B cell (primary cell): ENCODE results near the gene RBM39. TPM values are rescaled to one million over a fixed set of nuclear protein-coding genes. Genes with fewer than 3 reads are reported as not detected.

ENCODE experiments used
- ATAC-seq: fragments of 200-7000 bp; cut with Tn5 transposase; one replicate; pipeline ENCODE4 v1.10.0; 2021; ENCODE audit warnings: low read depth, mild to moderate bottlenecking, moderate number of reproducible peaks, moderate library complexity
- CTCF ChIA-PET: fragments of 350-600 bp; sonication (Branson Sonifier 250); formaldehyde crosslinking; loops from one replicate; lab custom pipeline; 2021; ENCODE audit warnings: antibody characterized with exemption, inconsistent platforms; lab: Charles Lee
- POLR2A ChIA-PET: fragments of 350-600 bp; sonication (Branson Sonifier 250); formaldehyde crosslinking; loops from one replicate; lab custom pipeline; 2021; ENCODE audit warnings: antibody characterized with exemption; lab: Charles Lee
- DNase-seq: peaks from one replicate; pipeline ENCODE4 v3.0.0; 2013
- H2AFZ ChIP-seq: 2 replicates; pipeline ENCODE4 v1.6.1; 2012; ENCODE audit warnings: mild to moderate bottlenecking, low read depth, low read length; ENCODE audit not compliant: insufficient read depth, poor library complexity, severe bottlenecking
- H3K27ac ChIP-seq, 2 donors: 1 replicate in 1 of 2; 2 replicates in 1 of 2; pipeline ENCODE4 v1.5.1; 2012 to 2013; ENCODE audit warnings: low read length in 2 of 2, mild to moderate bottlenecking in 2 of 2, moderate library complexity in 1 of 2
- H3K27me3 ChIP-seq, 4 experiments: fragments of 200-600 bp in 1 of 4; sonication (generic) in 1 of 4; replicated peaks in 1 of 4; 1 replicate in 2 of 4; 2 replicates in 2 of 4; pipeline versions ENCODE4 v1.6.1 to v1.7.0; 2013 to 2016; ENCODE audit warnings: low read length in 3 of 4, mild to moderate bottlenecking in 2 of 4, mixed read lengths in 1 of 4, moderate library complexity in 1 of 4; ENCODE audit not compliant: insufficient read depth in 4 of 4, control insufficient read depth in 3 of 4; ENCODE audit errors: control extremely low read depth in 1 of 4
- H3K36me3 ChIP-seq, 2 experiments: replicated peaks in 1 of 2; 1 replicate in 1 of 2; 2 replicates in 1 of 2; pipeline versions ENCODE4 v1.6.1 to v1.7.1; 2013; ENCODE audit warnings: low read length in 1 of 2; ENCODE audit not compliant: insufficient read depth in 2 of 2, control insufficient read depth in 1 of 2; ENCODE audit errors: control extremely low read depth in 1 of 2, extremely low read depth in 1 of 2
- H3K4me1 ChIP-seq, 2 donors: fragments of 200-600 bp in 1 of 2; sonication (generic) in 1 of 2; 1 replicate in 1 of 2; 2 replicates in 1 of 2; pipeline versions ENCODE4 v1.5.1 to v1.6.1; 2013 to 2017; ENCODE audit warnings: low read length in 2 of 2; ENCODE audit not compliant: control insufficient read depth in 2 of 2, insufficient read depth in 2 of 2
- H3K4me2 ChIP-seq: replicated peaks from 2 replicates; pipeline ENCODE3; 2012; ENCODE audit warnings: mild to moderate bottlenecking, low read depth, low read length; ENCODE audit not compliant: poor library complexity, severe bottlenecking
- H3K4me3 ChIP-seq, 5 experiments: fragments of 200-600 bp in 1 of 5; sonication (generic) in 1 of 5; 1 replicate in 3 of 5; 2 replicates in 2 of 5; pipeline versions ENCODE4 v1.5.1 to v1.7.0; 2011 to 2016; ENCODE audit warnings: low read length in 4 of 5, mild to moderate bottlenecking in 4 of 5, low read depth in 2 of 5, control low read depth in 1 of 5, moderate library complexity in 1 of 5; ENCODE audit not compliant: insufficient read depth in 1 of 5; ENCODE audit errors: control extremely low read depth in 1 of 5, extremely low read depth in 1 of 5
- H3K79me2 ChIP-seq: fragments of 200-600 bp; sonication (generic); one replicate; pipeline ENCODE4 v1.6.0; 2016; ENCODE audit warnings: low read length; ENCODE audit not compliant: control insufficient read depth, insufficient read depth
- H3K9ac ChIP-seq: fragments of 200-600 bp; sonication (generic); 2 replicates; pipeline ENCODE4 v1.6.1; 2017; ENCODE audit warnings: mild to moderate bottlenecking, low read length, moderate library complexity
- H3K9me3 ChIP-seq, 3 donors: one replicate each; pipeline versions ENCODE4 v1.6.1 to v1.7.1; 2013; ENCODE audit warnings: low read length in 2 of 3; ENCODE audit not compliant: control insufficient read depth in 2 of 3, insufficient read depth in 1 of 3; ENCODE audit errors: control extremely low read depth in 1 of 3
- H4K20me1 ChIP-seq: 2 replicates; pipeline ENCODE4 v1.6.0; 2012; ENCODE audit warnings: mild to moderate bottlenecking, low read length; ENCODE audit not compliant: insufficient read depth, control insufficient read depth, poor library complexity, severe bottlenecking
- H3K27ac Mint-ChIP-seq: one replicate; pipeline ENCODE4 v1.8.0; 2021; ENCODE audit warnings: mixed read lengths
- H3K27me3 Mint-ChIP-seq: one replicate; pipeline ENCODE4 v1.8.0; 2021; ENCODE audit warnings: mixed read lengths
- H3K4me1 Mint-ChIP-seq: one replicate; pipeline ENCODE4 v1.8.0; 2021; ENCODE audit warnings: mixed read lengths
- H3K4me3 Mint-ChIP-seq: one replicate; pipeline ENCODE4 v1.8.0; 2021; ENCODE audit warnings: mixed read lengths
- H3K9me3 Mint-ChIP-seq: one replicate; pipeline ENCODE4 v1.8.0; 2022; ENCODE audit warnings: mixed read lengths; ENCODE audit not compliant: insufficient read depth
- CTCF ChIP-seq: fragments of 200-600 bp; IDR thresholded peaks from one replicate; pipeline ENCODE4 v1.8.0; 2022; ENCODE audit warnings: antibody characterized with exemption, mild to moderate bottlenecking
- EZH2 ChIP-seq: IDR thresholded peaks from 2 replicates; pipeline ENCODE4 v1.6.1; 2012; ENCODE audit warnings: borderline replicate concordance, low read depth, mild to moderate bottlenecking, moderate library complexity, low read length; ENCODE audit not compliant: insufficient read depth, poor library complexity, severe bottlenecking
- WGBS: methylation state at CpG from one replicate; pipeline ENCODE4 v1.1.5; 2013; ENCODE audit warnings: missing lambda C conversion rate; ENCODE audit not compliant: insufficient coverage; 5-methylcytosine and 5-hydroxymethylcytosine counted together
- intact Hi-C: fragments of 100-400 bp; cut with micrococcal nuclease; formaldehyde crosslinking; loops from one replicate; pipeline ENCODE4 v1.10.0; 2022
- polyA plus RNA-seq: library from polyadenylated mRNA; depleted of rRNA; stranded (reverse); fragments of >200 nt; gene quantifications from 2 replicates; pipeline ENCODE4 v1.2.3, GENCODE V29; 2012
- total RNA-seq, 2 donors: library from RNA; stranded (reverse); fragments of 120-200 nt in 1 of 2; gene quantifications; 1 replicate in 1 of 2; 2 replicates in 1 of 2; pipeline versions ENCODE4 v1.2.3 to v1.2.4, GENCODE V29; 2013 to 2022

The RBM39 gene
- total and polyA plus RNA-seq, 2 donors (not counting 1 experiment from before 2014, with no cell fraction given) = 217 to 689 TPM

GRCh38 chr20:35757098-35757705, 15.1 kb upstream of the RBM39 start:
- intact Hi-C loops = no loop called here
- H3K4me3 Mint-ChIP-seq = no peak overlapping the region
- Histone ChIP-seq H3K9me3 (no peaks in the 10 kb centered on the region), H2AFZ (peak overlapping the region; percentile 35), H3K27me3 (no peaks in the 10 kb centered on the region), H3K36me3 (no peaks in the 10 kb centered on the region), H3K9ac (no peak overlapping the region), H3K4me1 (no peaks in the 10 kb centered on the region), H3K79me2 (no peaks in the 10 kb centered on the region), H3K27ac (no peak overlapping the region), H3K4me3 (no peak overlapping the region), H3K4me2 (no peak overlapping the region), H4K20me1 (no peaks in the 10 kb centered on the region)
- 79% methylated on average over 2 of the region's 4 CpGs for WGBS
- TF ChIP-seq CTCF = no peak
- ChIA-PET CTCF (no interaction called here), POLR2A (no interaction called here)
- H3K4me1 Mint-ChIP-seq = no peaks in the 10 kb centered on the region
- H3K27ac Mint-ChIP-seq = no peak overlapping the region
- ATAC-seq = no peak
- H3K9me3 Mint-ChIP-seq = no peaks in the 10 kb centered on the region
- H3K27me3 Mint-ChIP-seq = no peaks in the 10 kb centered on the region
- no peak for DNase-seq

GRCh38 chr20:35756404-35756803, 14.3 kb upstream of the RBM39 start:
- POLR2A ChIA-PET = no interaction called here
- Mint-ChIP-seq H3K4me3 (no peak overlapping the region), H3K4me1 (no peaks in the 10 kb centered on the region), H3K27me3 (no peaks in the 10 kb centered on the region), H3K9me3 (no peaks in the 10 kb centered on the region), H3K27ac (no peak overlapping the region)
- Histone ChIP-seq H3K27me3 (no peaks in the 10 kb centered on the region), H3K79me2 (no peaks in the 10 kb centered on the region), H4K20me1 (no peaks in the 10 kb centered on the region), H3K4me1 (no peaks in the 10 kb centered on the region), H2AFZ (no peak overlapping the region), H3K9me3 (no peaks in the 10 kb centered on the region), H3K4me2 (no peak overlapping the region), H3K27ac (no peak overlapping the region), H3K4me3 (no peak overlapping the region), H3K36me3 (no peaks in the 10 kb centered on the region), H3K9ac (no peak overlapping the region)
- intact Hi-C loops = no loop called here
- TF ChIP-seq EZH2 = no peak
- TF ChIP-seq CTCF = no peak
- no peak for ATAC-seq
- 100% methylated on average over 1 of the region's 4 CpGs for WGBS
- CTCF ChIA-PET = no interaction called here
- no peak for DNase-seq
